GM21515 (cell line): ENCODE data around the gene CELF4.

Experiments used
- ATAC-seq: cut with Tn5 transposase; IDR thresholded peaks from one replicate; pipeline ENCODE4 v1.9.1; 2021; ENCODE audit not compliant: unreplicated experiment

Gene CELF4

GRCh38 chr18:37548679-37549289, 16.8 kb downstream of the CELF4 start:
- ATAC-seq, result no peak

GRCh38 chr18:37547196-37547827, 18.3 kb downstream of the CELF4 start:
- ATAC-seq, result no peak

GRCh38 chr18:37546651-37547050, 18.9 kb downstream of the CELF4 start:
- ATAC-seq, result no peak

- ATAC-seq, result no peak
Observed at GRCh38 chr18:37546272-37546537, 19.4 kb downstream of the CELF4 start.

- ATAC-seq, result no peak
Observed at GRCh38 chr18:37545461-37546271, 19.9 kb downstream of the CELF4 start.

GRCh38 chr18:37544713-37545112, 20.9 kb downstream of the CELF4 start:
- no peak for ATAC-seq

GRCh38 chr18:37544217-37544616, 21.4 kb downstream of the CELF4 start:
- no peak for ATAC-seq

- no peak for ATAC-seq
Observed at GRCh38 chr18:37543321-37543720, 22.3 kb downstream of the CELF4 start.

GRCh38 chr18:37541517-37541916, 24.1 kb downstream of the CELF4 start:
- ATAC-seq, result no peak

GRCh38 chr18:37540424-37541138, 25.0 kb downstream of the CELF4 start:
- ATAC-seq, result no peak

- no peak for ATAC-seq
Observed at GRCh38 chr18:37539236-37539635, 26.4 kb downstream of the CELF4 start.

- ATAC-seq, result no peak
Observed at GRCh38 chr18:37538526-37539205, 26.9 kb downstream of the CELF4 start.

GRCh38 chr18:37537868-37538525, 27.6 kb downstream of the CELF4 start:
- ATAC-seq, result peak; percentile 81

- no peak for ATAC-seq
Observed at GRCh38 chr18:37536656-37537055, 28.9 kb downstream of the CELF4 start.

- ATAC-seq, result no peak
Observed at GRCh38 chr18:37535968-37536367, 29.6 kb downstream of the CELF4 start.

- ATAC-seq, result no peak
Observed at GRCh38 chr18:37534627-37535026, 31.0 kb downstream of the CELF4 start.

- ATAC-seq, result no peak
Observed at GRCh38 chr18:37533647-37534584, 31.7 kb downstream of the CELF4 start.

- no peak for ATAC-seq
Observed at GRCh38 chr18:37532917-37533316, 32.7 kb downstream of the CELF4 start.

- ATAC-seq, result peak; percentile 84
Observed at GRCh38 chr18:37529863-37530262, 35.7 kb downstream of the CELF4 start.

GRCh38 chr18:37529296-37529695, 36.3 kb downstream of the CELF4 start:
- ATAC-seq, result no peak
